ENCODE measurements around the gene GRIK1.

The GRIK1 gene

DNA sequence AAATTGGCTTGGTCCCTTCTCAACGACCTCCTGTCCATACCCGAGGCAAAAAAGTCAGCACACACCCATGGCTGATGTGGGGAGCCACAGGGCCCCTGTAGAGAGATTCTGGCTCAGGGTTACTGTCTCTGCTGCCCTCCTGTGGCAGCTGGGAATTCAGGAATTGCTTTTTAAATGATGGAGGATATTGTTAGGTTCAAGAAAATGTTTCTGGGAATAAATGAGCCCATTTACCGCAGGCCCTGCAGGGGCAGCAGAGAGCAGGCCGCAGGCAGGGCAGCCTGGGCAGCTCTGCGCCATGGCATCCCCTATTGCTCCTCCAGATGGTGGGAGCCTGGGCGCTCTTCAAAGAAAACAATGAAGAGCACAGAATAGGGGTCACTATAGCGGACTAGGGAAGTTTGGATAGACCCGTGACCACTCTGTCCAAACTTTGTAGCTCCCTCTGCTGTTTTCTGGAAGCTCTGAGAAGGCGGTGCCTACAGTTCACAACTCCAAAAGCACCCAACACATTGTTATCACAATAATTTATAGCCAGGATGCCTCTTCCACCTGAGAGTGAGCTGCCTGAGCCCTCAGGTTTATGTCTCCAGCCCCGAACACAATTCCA lies 440.0 kb downstream of the GRIK1 start:
- peak; percentile 46 for DNase-seq (ENCODE audit: low spot score)
- TF ChIP-seq, protein P1, sequence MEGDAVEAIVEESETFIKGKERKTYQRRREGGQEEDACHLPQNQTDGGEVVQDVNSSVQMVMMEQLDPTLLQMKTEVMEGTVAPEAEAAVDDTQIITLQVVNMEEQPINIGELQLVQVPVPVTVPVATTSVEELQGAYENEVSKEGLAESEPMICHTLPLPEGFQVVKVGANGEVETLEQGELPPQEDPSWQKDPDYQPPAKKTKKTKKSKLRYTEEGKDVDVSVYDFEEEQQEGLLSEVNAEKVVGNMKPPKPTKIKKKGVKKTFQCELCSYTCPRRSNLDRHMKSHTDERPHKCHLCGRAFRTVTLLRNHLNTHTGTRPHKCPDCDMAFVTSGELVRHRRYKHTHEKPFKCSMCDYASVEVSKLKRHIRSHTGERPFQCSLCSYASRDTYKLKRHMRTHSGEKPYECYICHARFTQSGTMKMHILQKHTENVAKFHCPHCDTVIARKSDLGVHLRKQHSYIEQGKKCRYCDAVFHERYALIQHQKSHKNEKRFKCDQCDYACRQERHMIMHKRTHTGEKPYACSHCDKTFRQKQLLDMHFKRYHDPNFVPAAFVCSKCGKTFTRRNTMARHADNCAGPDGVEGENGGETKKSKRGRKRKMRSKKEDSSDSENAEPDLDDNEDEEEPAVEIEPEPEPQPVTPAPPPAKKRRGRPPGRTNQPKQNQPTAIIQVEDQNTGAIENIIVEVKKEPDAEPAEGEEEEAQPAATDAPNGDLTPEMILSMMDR (conservative IDR thresholded peaks at IDR 0.05; ENCODE audit: low read depth): peak; percentile 61
- H3K27ac ChIP-seq: no peak overlapping the region
- CTCF ChIA-PET: interaction anchor here (0.7 to 1.7 kb wide), 3 partner anchors 11 to 23 kb away, joined by 3 to 7 read pairs (median 3); no protein-coding TSS in a partner anchor
- POLR2A ChIA-PET (ENCODE audit: low non-redundant PET): no interaction called here

DNA sequence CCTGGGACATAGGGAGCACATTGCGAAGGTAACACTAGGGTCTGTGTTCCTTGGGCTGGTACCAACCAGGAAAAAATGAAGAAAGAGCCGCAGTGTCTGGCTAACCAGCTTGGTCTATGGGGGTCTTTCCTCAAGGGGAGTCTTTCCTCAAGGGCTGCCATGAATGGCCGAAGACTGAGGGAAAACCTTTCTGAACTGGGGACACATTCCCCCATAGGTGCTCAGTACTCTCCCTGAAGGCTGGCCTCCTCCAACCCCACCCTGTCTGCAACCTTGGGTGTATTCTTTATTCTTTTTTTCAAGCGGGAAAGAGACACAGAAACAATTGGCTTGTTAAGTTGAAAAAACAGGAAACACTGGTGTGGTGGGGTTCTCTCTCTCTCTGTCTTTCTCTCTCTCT lies 440.6 kb downstream of the GRIK1 start:
- TF ChIP-seq, protein P1 (conservative IDR thresholded peaks at IDR 0.05; ENCODE audit: low read depth): no peak
- ChIA-PET POLR2A (ENCODE audit: low non-redundant PET) (no interaction called here), CTCF (interaction anchor here (1.1 to 1.7 kb wide), 2 partner anchors 20 to 23 kb away, joined by 3 to 7 read pairs; no protein-coding TSS in a partner anchor)
- H3K27ac ChIP-seq: no peak overlapping the region
- DNase-seq (ENCODE audit: low spot score): no peak

DNA sequence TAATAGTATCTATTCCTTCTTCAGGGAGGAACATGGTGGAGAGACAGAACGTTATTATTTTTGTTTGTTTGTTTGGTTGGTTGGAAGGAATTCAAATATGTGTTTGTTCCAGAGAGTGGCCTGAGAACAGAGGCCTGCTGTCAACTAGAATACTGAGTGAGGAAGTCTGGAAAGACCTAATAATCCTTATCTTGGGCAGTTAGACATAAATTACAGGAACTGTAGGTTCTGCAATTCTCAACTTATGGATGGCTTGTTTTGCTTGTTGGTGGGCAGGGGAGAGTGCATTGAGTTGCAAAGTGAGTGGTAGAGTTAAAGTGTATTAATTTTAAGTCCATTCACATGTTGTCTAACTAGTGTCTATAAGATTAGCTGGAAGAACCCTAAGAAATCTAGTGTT lies 443.5 kb downstream of the GRIK1 start:
- no peak overlapping the region for H3K27ac ChIP-seq
- TF ChIP-seq, protein P1 (conservative IDR thresholded peaks at IDR 0.05; ENCODE audit: low read depth): no peak
- CTCF ChIA-PET: interaction anchor here (0.6 to 1.1 kb wide), 2 partner anchors 19 to 407 kb away, joined by 4 read pairs; no protein-coding TSS in a partner anchor
- POLR2A ChIA-PET (ENCODE audit: low non-redundant PET): no interaction called here
- DNase-seq (ENCODE audit: low spot score): no peak

DNA sequence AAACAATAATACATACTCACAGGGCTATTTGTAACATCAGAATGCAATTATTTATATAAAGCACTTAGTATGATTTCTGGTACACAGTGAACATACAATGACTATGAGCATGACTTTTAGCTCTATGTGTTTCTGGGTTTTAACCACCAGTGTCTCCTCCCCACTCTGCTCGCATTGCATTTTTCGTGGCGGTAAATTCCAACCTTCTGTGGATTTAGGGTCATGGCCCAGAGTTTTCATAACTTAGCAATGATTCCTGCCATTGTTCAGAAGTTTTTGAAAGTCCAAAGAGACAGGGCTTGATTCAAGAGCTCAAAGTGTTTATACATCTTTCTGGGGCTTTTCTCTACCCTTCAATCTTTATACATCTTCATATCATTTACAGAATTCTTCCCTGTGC lies 449.8 kb downstream of the GRIK1 start:
- TF ChIP-seq, protein P1 (conservative IDR thresholded peaks at IDR 0.05; ENCODE audit: low read depth): no peak
- H3K27ac ChIP-seq: no peak overlapping the region
- ChIA-PET CTCF (no interaction called here), POLR2A (ENCODE audit: low non-redundant PET) (no interaction called here)
- DNase-seq (ENCODE audit: low spot score): no peak

DNA sequence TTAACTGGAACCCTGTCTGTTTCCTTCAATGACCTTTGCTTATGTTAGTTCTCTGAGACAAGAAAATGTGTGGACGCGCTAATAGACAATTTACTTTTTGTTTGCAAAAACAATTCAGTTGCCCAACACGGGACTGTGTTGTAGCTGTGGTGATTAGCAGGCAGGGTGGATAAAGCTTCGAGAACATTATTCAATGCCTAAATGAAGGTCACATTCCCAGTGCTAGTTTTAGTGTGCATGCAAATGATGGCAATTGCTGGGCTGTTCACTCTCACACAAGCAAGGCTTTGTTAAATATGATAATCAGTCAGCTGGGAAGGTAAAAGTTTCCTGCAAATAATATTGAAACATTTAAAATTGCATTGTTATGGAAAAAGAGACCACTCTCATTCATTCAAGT lies 452.6 kb downstream of the GRIK1 start:
- ChIA-PET CTCF (no interaction called here), POLR2A (ENCODE audit: low non-redundant PET) (no interaction called here)
- no peak for DNase-seq (ENCODE audit: low spot score)
- TF ChIP-seq, protein P1 (conservative IDR thresholded peaks at IDR 0.05; ENCODE audit: low read depth): no peak
- H3K27ac ChIP-seq: no peak overlapping the region

All from RWPE1 (cell line).